Stomach (tissue), 9 donors: Measurements from ENCODE around the gene TEX26. TPM values are rescaled to one million over a fixed set of nuclear protein-coding genes. Genes with fewer than 3 reads are reported as not detected.
A peak's percentile ranks its signal among the peaks of the same experiment; 100 is the strongest.

Experiments
- DNase-seq, 2 donors: peaks; one replicate each; pipeline versions ENCODE4 v3.0.0 to v3.0.0-alpha.2; 2013 to 2019
- H3K27ac ChIP-seq, 5 donors: fragments of 200-600 bp in 4 of 5; sonication (generic) in 4 of 5; one replicate each; pipeline ENCODE4 v1.5.1; 2013 to 2019; ENCODE audit warnings: mild to moderate bottlenecking in 1 of 5, moderate library complexity in 1 of 5
- H3K27me3 ChIP-seq, 3 donors: fragments of 200-600 bp; sonication (generic); one replicate each; pipeline ENCODE4 v1.5.1; 2017 to 2019; ENCODE audit warnings: mixed run types in 1 of 3
- H3K36me3 ChIP-seq, 4 donors: fragments of 200-600 bp; sonication (generic); 1 replicate in 3 of 4; 2 replicates in 1 of 4; pipeline ENCODE4 v1.5.1; 2016 to 2019
- H3K4me1 ChIP-seq, 4 donors: fragments of 200-600 bp; sonication (generic); one replicate each; pipeline ENCODE4 v1.5.1; 2016 to 2019
- H3K4me3 ChIP-seq, 4 donors: fragments of 200-600 bp; sonication (generic) in 3 of 4; one replicate each; pipeline ENCODE4 v1.5.1; 2016 to 2019; ENCODE audit warnings: mild to moderate bottlenecking in 1 of 4
- H3K9me3 ChIP-seq, 4 donors: fragments of 200-600 bp; sonication (generic); one replicate each; pipeline ENCODE4 v1.5.1; 2016 to 2019
- EP300 ChIP-seq: sonication (generic); formaldehyde crosslinking; IDR thresholded peaks from one replicate; pipeline ENCODE4 v1.6.1; 2017; ENCODE audit warnings: antibody characterized with exemption
- POLR2A ChIP-seq, 4 donors: fragments of 450-650 bp; IDR thresholded peaks; one replicate each; pipeline ENCODE4 v1.6.1; 2016; ENCODE audit warnings: antibody characterized with exemption in 4 of 4, control low read depth in 2 of 4, mild to moderate bottlenecking in 1 of 4, moderate library complexity in 1 of 4
- POLR2AphosphoS5 ChIP-seq, 3 donors: sonication (generic); formaldehyde crosslinking; IDR thresholded peaks; one replicate each; pipeline ENCODE4 v1.6.1; 2016; ENCODE audit warnings: antibody characterized with exemption in 3 of 3
- WGBS, 5 donors: extraction: QIAGEN DNeasy Blood & Tissue Kit in 3 of 5; methylation state at CpG; one replicate each; pipeline versions ENCODE4 v1.1.5 to v1.1.7; 2013 to 2018; 5-methylcytosine and 5-hydroxymethylcytosine counted together
- intact Hi-C: fragments of 100-400 bp; cut with DNase I; formaldehyde crosslinking; loops from one replicate; pipeline ENCODE4 v1.15.1; 2023; ENCODE audit warnings: low total_unique reads
- polyA plus RNA-seq, 3 donors: library from polyadenylated mRNA; stranded (reverse); fragments of 200-250 nt; gene quantifications; one replicate each; pipeline ENCODE4 v1.2.3, GENCODE V29; 2013
- total RNA-seq, 5 donors: library from RNA; depleted of rRNA; stranded (reverse); fragments of >200 nt; gene quantifications; one replicate each; pipeline versions ENCODE4 v1.1.0 to v1.2.3, GENCODE V29; 2014 to 2016
- TF ChIP-seq, protein P1 (sequence below), 7 experiments: fragments of 450-650 bp in 4 of 7; fragments of 200-600 bp in 3 of 7; sonication (generic) in 3 of 7; IDR thresholded peaks; one replicate each; pipeline ENCODE4 v1.5.1; 2016 to 2019; ENCODE audit warnings: antibody characterized with exemption in 7 of 7, control low read depth in 2 of 7, mild to moderate bottlenecking in 1 of 7
- donor health status: healthy with polysubstance abuse.
- donor health status: Bipolar disorder and iron deficiency.
- donor health status: healthy.

The TEX26 gene
- total and polyA plus RNA-seq, 8 donors = 0.50 TPM; not detected in 7

DNA sequence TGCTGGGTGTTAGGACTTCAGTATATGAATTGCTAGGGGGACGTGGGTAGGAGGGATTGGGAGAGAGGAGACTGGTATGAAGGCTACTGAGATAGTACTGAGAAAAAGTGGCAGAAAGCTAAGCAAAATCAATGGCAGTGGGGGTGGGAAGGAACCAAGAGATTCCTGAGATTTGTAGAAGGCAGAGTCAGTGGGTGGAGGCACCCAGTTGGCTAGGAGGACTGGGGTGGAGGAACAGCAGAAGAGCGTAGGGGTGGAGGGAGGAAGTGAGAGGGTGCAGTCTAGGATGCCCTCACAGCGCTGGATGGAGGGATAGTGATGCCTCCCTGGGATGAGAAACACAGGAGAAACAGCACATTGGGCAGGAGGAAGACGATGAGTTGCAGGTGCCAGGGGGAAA is 32.0 kb upstream of the TEX26 start:
- intact Hi-C loops = no loop called here
- H3K4me1 ChIP-seq = no peaks in the 10 kb centered on the region
- no peaks in the 10 kb centered on the region for H3K36me3 ChIP-seq
- 79 to 86% (median 85%) methylated on average over 4 of the region's 4 CpGs for WGBS, 5 donors
- H3K27ac ChIP-seq = no peak overlapping the region
- H3K4me3 ChIP-seq = no peak overlapping the region
- peaks cover 0 to 30% (median 2%) of the 10 kb centered on the region in 3 donors for H3K27me3 ChIP-seq
- no peak for DNase-seq
- TF ChIP-seq EP300 = no peak
- no peak for TF ChIP-seq POLR2AphosphoS5 (IDR thresholded peaks at IDR 0.05)
- no peak for TF ChIP-seq POLR2A (IDR thresholded peaks at IDR 0.05)
- TF ChIP-seq, protein P1, sequence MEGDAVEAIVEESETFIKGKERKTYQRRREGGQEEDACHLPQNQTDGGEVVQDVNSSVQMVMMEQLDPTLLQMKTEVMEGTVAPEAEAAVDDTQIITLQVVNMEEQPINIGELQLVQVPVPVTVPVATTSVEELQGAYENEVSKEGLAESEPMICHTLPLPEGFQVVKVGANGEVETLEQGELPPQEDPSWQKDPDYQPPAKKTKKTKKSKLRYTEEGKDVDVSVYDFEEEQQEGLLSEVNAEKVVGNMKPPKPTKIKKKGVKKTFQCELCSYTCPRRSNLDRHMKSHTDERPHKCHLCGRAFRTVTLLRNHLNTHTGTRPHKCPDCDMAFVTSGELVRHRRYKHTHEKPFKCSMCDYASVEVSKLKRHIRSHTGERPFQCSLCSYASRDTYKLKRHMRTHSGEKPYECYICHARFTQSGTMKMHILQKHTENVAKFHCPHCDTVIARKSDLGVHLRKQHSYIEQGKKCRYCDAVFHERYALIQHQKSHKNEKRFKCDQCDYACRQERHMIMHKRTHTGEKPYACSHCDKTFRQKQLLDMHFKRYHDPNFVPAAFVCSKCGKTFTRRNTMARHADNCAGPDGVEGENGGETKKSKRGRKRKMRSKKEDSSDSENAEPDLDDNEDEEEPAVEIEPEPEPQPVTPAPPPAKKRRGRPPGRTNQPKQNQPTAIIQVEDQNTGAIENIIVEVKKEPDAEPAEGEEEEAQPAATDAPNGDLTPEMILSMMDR (IDR thresholded peaks at IDR 0.05) = no peak
- H3K9me3 ChIP-seq = no peaks in the 10 kb centered on the region

- no peak overlapping the region for H3K27ac ChIP-seq
- TF ChIP-seq POLR2A (IDR thresholded peaks at IDR 0.05) = no peak
- intact Hi-C loops = no loop called here
Observed at GRCh38 chr13:30900952-30901749, 31.3 kb upstream of the TEX26 start.

DNA sequence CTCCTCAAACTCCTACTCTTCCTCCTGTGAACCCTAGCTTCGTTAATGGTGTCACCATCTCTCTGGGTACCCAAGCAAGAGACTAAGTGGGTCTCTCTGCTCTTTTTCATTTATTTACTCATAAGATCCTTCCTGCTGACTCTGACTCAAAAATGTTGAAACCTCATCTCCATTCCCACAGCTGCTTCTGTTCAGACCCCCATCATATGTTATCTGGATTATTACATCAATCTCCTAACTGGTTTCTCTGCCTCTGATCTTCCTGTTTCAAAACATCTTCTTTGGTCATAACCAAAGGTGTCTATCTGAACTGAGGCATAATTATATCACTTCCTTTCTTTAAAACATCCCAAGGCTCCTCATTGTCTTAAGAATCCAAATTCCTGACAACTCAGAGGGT is 28.4 kb upstream of the TEX26 start:
- TF ChIP-seq EP300 = no peak
- TF ChIP-seq, protein P1 (IDR thresholded peaks at IDR 0.05) = no peak
- Histone ChIP-seq H3K36me3 (no peaks in the 10 kb centered on the region), H3K9me3 (no peaks in the 10 kb centered on the region), H3K27me3 (peaks cover 9 to 56% (median 23%) of the 10 kb centered on the region in 3 donors), H3K27ac (no peak overlapping the region), H3K4me3 (no peak overlapping the region), H3K4me1 (peaks cover 9 to 29% (median 21%) of the 10 kb centered on the region in 4 donors)
- intact Hi-C loops = no loop called here
- no peak for DNase-seq
- 71 to 89% (median 81%) methylated on average over 1 of the region's 1 CpG for WGBS, 5 donors

More at GRCh38 chr13:30900952-30901749, 31.3 kb upstream of the TEX26 start:
- DNase-seq = no peak
- H3K36me3 ChIP-seq = no peaks in the 10 kb centered on the region
- H3K27me3 ChIP-seq = peaks cover 3 to 37% (median 9%) of the 10 kb centered on the region in 3 donors
- H3K4me1 ChIP-seq = peaks cover 3 to 5% (median 4%) of the 10 kb centered on the region in 4 donors
- no peaks in the 10 kb centered on the region for H3K9me3 ChIP-seq
- WGBS, 5 donors = 80 to 91% (median 86%) methylated on average over 5 of the region's 5 CpGs
- no peak overlapping the region for H3K4me3 ChIP-seq

GRCh38 chr13:30905932-30906383 is 26.5 kb upstream of the TEX26 start, which contains the start of gene MEDAG:
TSS of gene MEDAG (plus strand) at chr13:30906271. CDS start at chr13:30906516, 245 bp downstream.
- TF ChIP-seq POLR2AphosphoS5 (IDR thresholded peaks at IDR 0.05) (no peak), POLR2A (IDR thresholded peaks at IDR 0.05) (no peak), EP300 (no peak)
- TF ChIP-seq, protein P1 (IDR thresholded peaks at IDR 0.05) = no peak
- peak in 1 of 2 donors; percentile 77 for DNase-seq
- H3K4me1 ChIP-seq = peaks cover 9 to 29% (median 21%) of the 10 kb centered on the region in 4 donors
- intact Hi-C loops = no loop called here
- 7 to 19% (median 8%) methylated on average over 17 to 35 of the region's 35 CpGs; no CpG with 5 or more reads in 1 of the 5 donors for WGBS, 5 donors
- H3K9me3 ChIP-seq = no peaks in the 10 kb centered on the region
- H3K36me3 ChIP-seq = no peaks in the 10 kb centered on the region
- peak within 1 kb of the TSS in 4 of 5 donors; percentile 51 to 71 (median 60) for H3K27ac ChIP-seq
- peak within 1 kb of the TSS; percentile 38 to 46 (median 44) for H3K4me3 ChIP-seq
- H3K27me3 ChIP-seq = peaks cover 9 to 58% (median 23%) of the 10 kb centered on the region in 3 donors
